ENCODE data around the gene SMIM24. TPM values are rescaled to one million over a fixed set of nuclear protein-coding genes. Genes with fewer than 3 reads are reported as not detected.

SMIM24 gene
- total RNA-seq, 1 experiment from 2014 or later: not detected

GRCh38 chr19:3479834-3480215 is 500 bp downstream of the SMIM24 start:
- intact Hi-C loops (cut with micrococcal nuclease): no loop called here
- ChIA-PET POLR2A (interaction anchor here (1.2 to 1.4 kb wide), 2 partner anchors 21 to 175 kb away, joined by 5 to 7 read pairs; partner anchors contain the start of gene DOHH), CTCF (interaction anchor here (0.9 to 1.3 kb wide), 4 partner anchors 18 to 175 kb away, joined by 3 to 6 read pairs (median 4); no protein-coding TSS in a partner anchor)
- Mint-ChIP-seq H3K4me3 (ENCODE audit: unreplicated experiment) (no peak overlapping the region), H3K4me1 (ENCODE audit: insufficient read depth, unreplicated experiment) (peaks cover under 1% of the 10 kb centered on the region), H3K36me3 (ENCODE audit: insufficient read depth, unreplicated experiment) (no peaks in the 10 kb centered on the region), H3K9me3 (ENCODE audit: unreplicated experiment) (no peaks in the 10 kb centered on the region), H3K27me3 (ENCODE audit: insufficient read depth, unreplicated experiment) (no peaks in the 10 kb centered on the region), H3K27ac (ENCODE audit: low read depth, unreplicated experiment) (no peak overlapping the region)
- no peak for TF ChIP-seq CTCF (IDR thresholded peaks at IDR 0.05; ENCODE audit: unreplicated experiment)
- DNase-seq (ENCODE audit: unreplicated experiment): no peak
- BruUV-seq (replicated peaks): no TSS peak

GRCh38 chr19:3479177-3479833 is 1.0 kb downstream of the SMIM24 start:
- Mint-ChIP-seq H3K9me3 (ENCODE audit: unreplicated experiment) (no peaks in the 10 kb centered on the region), H3K27me3 (ENCODE audit: insufficient read depth, unreplicated experiment) (no peaks in the 10 kb centered on the region), H3K36me3 (ENCODE audit: insufficient read depth, unreplicated experiment) (no peaks in the 10 kb centered on the region), H3K4me3 (ENCODE audit: unreplicated experiment) (no peak overlapping the region), H3K4me1 (ENCODE audit: insufficient read depth, unreplicated experiment) (no peaks in the 10 kb centered on the region), H3K27ac (ENCODE audit: low read depth, unreplicated experiment) (no peak overlapping the region)
- intact Hi-C loops (cut with micrococcal nuclease): no loop called here
- no peak for DNase-seq (ENCODE audit: unreplicated experiment)
- BruUV-seq (replicated peaks): no TSS peak
- TF ChIP-seq CTCF (IDR thresholded peaks at IDR 0.05; ENCODE audit: unreplicated experiment): no peak
- ChIA-PET CTCF (interaction anchor here (0.6 to 1.3 kb wide), 5 partner anchors 18 to 175 kb away, joined by 3 to 6 read pairs (median 4); no protein-coding TSS in a partner anchor), POLR2A (interaction anchor here (1.2 to 1.4 kb wide), 2 partner anchors 21 to 174 kb away, joined by 5 to 7 read pairs; partner anchors contain the start of gene DOHH)

GRCh38 chr19:3478409-3479176 is 1.7 kb downstream of the SMIM24 start:
- Mint-ChIP-seq H3K27me3 (ENCODE audit: insufficient read depth, unreplicated experiment) (no peaks in the 10 kb centered on the region), H3K27ac (ENCODE audit: low read depth, unreplicated experiment) (no peak overlapping the region), H3K4me1 (ENCODE audit: insufficient read depth, unreplicated experiment) (no peaks in the 10 kb centered on the region), H3K36me3 (ENCODE audit: insufficient read depth, unreplicated experiment) (no peaks in the 10 kb centered on the region), H3K4me3 (ENCODE audit: unreplicated experiment) (no peak overlapping the region), H3K9me3 (ENCODE audit: unreplicated experiment) (no peaks in the 10 kb centered on the region)
- CTCF ChIA-PET: interaction anchor here (0.6 to 1.3 kb wide), 4 partner anchors 17 to 174 kb away, joined by 3 to 6 read pairs (median 4); no protein-coding TSS in a partner anchor
- DNase-seq (ENCODE audit: unreplicated experiment): no peak
- TF ChIP-seq CTCF (IDR thresholded peaks at IDR 0.05; ENCODE audit: unreplicated experiment): no peak
- intact Hi-C loops (cut with micrococcal nuclease): no loop called here
- no TSS peak for BruUV-seq (replicated peaks)
- POLR2A ChIA-PET: interaction anchor here (0.6 to 1.2 kb wide), 2 partner anchors 12 to 174 kb away, joined by 3 to 7 read pairs; no protein-coding TSS in a partner anchor

- Mint-ChIP-seq H3K9me3 (ENCODE audit: unreplicated experiment) (no peaks in the 10 kb centered on the region), H3K4me3 (ENCODE audit: unreplicated experiment) (no peak overlapping the region), H3K27ac (ENCODE audit: low read depth, unreplicated experiment) (no peak overlapping the region), H3K36me3 (ENCODE audit: insufficient read depth, unreplicated experiment) (no peaks in the 10 kb centered on the region), H3K27me3 (ENCODE audit: insufficient read depth, unreplicated experiment) (no peaks in the 10 kb centered on the region), H3K4me1 (ENCODE audit: insufficient read depth, unreplicated experiment) (no peaks in the 10 kb centered on the region)
- TF ChIP-seq CTCF (IDR thresholded peaks at IDR 0.05; ENCODE audit: unreplicated experiment): no peak
- DNase-seq (ENCODE audit: unreplicated experiment): no peak
- intact Hi-C loops (cut with micrococcal nuclease): no loop called here
- no TSS peak for BruUV-seq (replicated peaks)
- ChIA-PET POLR2A (interaction anchor here (0.6 kb wide), 2 partner anchors 12 to 151 kb away, joined by 3 read pairs; no protein-coding TSS in a partner anchor), CTCF (no interaction called here)
Measured at GRCh38 chr19:3477951-3478350, 2.4 kb downstream of the SMIM24 start.
